Iris pigment epithelial cell (primary cell): ENCODE measurements around the gene BET1.

ENCODE experiments used
- DNase-seq: peaks from one replicate; pipeline ENCODE4 v3.0.0-alpha.2; 2011; ENCODE audit warnings: low read depth

BET1 gene

GRCh38 chr7:93957767-93958166 lies 46.4 kb downstream of the BET1 start:
- no peak for DNase-seq

GRCh38 chr7:93955304-93955703 lies 48.9 kb downstream of the BET1 start:
- no peak for DNase-seq

- DNase-seq = peak; percentile 92
These were observed 54.7 kb downstream of the BET1 start for GRCh38 chr7:93949423-93949822.

GRCh38 chr7:93948873-93949272 lies 55.3 kb downstream of the BET1 start:
- DNase-seq = no peak

GRCh38 chr7:93948106-93948505 lies 56.0 kb downstream of the BET1 start:
- DNase-seq = peak; percentile 60

GRCh38 chr7:93945756-93946535 lies 58.2 kb downstream of the BET1 start:
- DNase-seq = no peak

GRCh38 chr7:93945083-93945482 lies 59.1 kb downstream of the BET1 start:
- no peak for DNase-seq

GRCh38 chr7:93944673-93945072 lies 59.5 kb downstream of the BET1 start:
- peak; percentile 42 for DNase-seq

GRCh38 chr7:93943816-93944540 lies 60.2 kb downstream of the BET1 start:
- DNase-seq = no peak
